ENCODE data around the gene TPST1.

DNA sequence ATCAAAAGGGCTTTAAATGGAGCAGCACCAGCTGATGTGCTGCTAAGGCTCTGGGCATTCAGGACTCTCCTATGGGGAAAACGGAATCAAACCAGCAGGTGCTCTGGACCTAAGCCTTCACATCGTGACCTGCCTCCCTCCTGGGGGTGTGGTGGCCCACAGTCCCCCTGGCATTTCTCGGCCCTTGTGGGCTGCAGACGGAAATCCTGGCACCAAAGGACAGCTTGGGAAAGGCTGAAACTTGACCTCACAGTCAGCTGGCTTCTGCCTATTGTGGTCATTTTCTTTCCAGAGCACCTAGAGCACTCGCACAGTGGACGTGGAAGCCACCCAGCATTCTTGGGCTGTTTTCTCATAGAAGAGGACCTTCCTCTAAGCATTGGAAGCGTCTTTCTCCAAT, 74.8 kb downstream of the TPST1 start:
- no peak for TF ChIP-seq CTCF (conservative IDR thresholded peaks at IDR 0.05 in 1 of 2, IDR thresholded peaks at IDR 0.05 in 1 of 2; ENCODE audit: low read depth in 1 of 2, low read length in 2 of 2)
- no peak for TF ChIP-seq EZH2 (IDR thresholded peaks at IDR 0.05; ENCODE audit: low read length, missing control alignments)
